Measurements from ENCODE around the gene BMP2K.
A peak's percentile ranks its signal among the peaks of the same experiment; 100 is the strongest.

Gene BMP2K

DNA sequence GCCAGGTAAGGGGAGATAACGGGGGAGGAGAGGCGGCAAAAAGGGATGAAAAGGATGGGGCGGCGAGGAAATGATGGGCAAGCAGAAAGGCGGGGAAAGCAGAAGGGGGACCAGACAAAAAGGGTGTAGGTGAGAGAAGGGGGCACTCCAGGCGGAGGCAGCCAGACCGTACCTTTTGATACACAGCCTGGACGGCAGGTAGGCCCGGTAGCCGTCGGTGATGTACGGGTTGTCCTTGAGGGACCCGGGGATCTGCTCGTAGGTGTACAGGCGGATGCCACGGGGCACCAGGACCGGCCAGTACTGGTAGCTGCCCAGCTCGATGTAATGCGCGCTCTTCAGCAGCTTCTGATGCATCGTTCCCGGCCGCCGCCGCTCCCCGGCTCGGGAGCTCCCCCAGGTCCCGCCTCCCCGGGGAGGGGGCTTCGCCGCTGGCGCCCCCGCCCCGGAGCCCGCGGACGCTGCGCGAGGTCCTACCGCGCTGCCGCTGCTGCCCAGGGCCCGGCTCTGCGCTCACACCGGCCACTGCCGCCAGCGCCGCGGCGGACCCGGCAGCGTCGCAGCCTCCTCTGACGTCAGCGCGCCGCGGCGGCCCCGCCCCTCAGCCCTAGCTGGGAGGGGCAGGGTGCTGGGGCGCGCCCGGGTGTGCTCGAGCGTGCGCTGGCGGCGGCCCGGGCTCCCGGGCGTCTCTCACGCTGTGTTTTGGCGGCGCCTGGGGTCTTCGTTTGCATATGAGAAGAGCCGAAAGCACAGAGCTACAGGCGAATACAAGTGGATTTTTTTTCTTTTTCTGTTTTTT, 162.9 kb downstream of the BMP2K start, which contains the start of gene PAQR3:
TSS of gene PAQR3 (minus strand) at position 571 of the 799 bp plus-strand sequence. CDS start at position 357, 214 bp downstream.
- Histone ChIP-seq H2AFZ (peak within 1 kb of the TSS; percentile 76), H3K9me3 (ENCODE audit: control insufficient read depth, low read length) (no peaks in the 10 kb centered on the region), H3K79me2 (no peaks in the 10 kb centered on the region), H3K36me3 (ENCODE audit: control insufficient read depth, insufficient read depth, low read length) (no peaks in the 10 kb centered on the region), H3K4me3 (ENCODE audit: low read depth, low read length) (peak within 1 kb of the TSS; percentile 66), H3K9ac (no peak within 1 kb of the TSS), H3K27me3 (ENCODE audit: control insufficient read depth, insufficient read depth, low read length) (no peaks in the 10 kb centered on the region), H3K4me1 (no peaks in the 10 kb centered on the region), H3K27ac (peak within 1 kb of the TSS; percentile 11), H3K4me2 (ENCODE audit: low read length) (peak within 1 kb of the TSS; percentile 85)
- TF ChIP-seq, protein P1, sequence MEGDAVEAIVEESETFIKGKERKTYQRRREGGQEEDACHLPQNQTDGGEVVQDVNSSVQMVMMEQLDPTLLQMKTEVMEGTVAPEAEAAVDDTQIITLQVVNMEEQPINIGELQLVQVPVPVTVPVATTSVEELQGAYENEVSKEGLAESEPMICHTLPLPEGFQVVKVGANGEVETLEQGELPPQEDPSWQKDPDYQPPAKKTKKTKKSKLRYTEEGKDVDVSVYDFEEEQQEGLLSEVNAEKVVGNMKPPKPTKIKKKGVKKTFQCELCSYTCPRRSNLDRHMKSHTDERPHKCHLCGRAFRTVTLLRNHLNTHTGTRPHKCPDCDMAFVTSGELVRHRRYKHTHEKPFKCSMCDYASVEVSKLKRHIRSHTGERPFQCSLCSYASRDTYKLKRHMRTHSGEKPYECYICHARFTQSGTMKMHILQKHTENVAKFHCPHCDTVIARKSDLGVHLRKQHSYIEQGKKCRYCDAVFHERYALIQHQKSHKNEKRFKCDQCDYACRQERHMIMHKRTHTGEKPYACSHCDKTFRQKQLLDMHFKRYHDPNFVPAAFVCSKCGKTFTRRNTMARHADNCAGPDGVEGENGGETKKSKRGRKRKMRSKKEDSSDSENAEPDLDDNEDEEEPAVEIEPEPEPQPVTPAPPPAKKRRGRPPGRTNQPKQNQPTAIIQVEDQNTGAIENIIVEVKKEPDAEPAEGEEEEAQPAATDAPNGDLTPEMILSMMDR (IDR thresholded peaks at IDR 0.05), result no peak

DNA sequence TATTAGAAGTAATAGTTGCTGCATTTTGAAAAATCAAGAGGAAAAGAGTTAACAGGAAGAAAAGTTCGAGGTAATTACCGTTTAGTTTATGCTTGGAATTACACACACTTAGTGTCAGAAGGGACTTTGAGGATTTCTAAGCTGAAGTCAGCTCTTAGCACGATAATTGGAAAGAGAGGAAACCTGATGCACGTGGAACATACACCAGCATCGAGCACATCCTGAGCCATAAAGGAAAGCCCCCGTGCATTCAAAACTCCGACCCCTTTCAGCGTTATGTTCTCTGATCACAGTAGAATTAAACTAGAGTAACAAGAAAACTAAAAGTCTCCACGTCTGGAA, 163.5 kb downstream of the BMP2K start:
- Histone ChIP-seq H3K4me1 (no peaks in the 10 kb centered on the region), H3K36me3 (ENCODE audit: control insufficient read depth, insufficient read depth, low read length) (no peaks in the 10 kb centered on the region), H3K4me2 (ENCODE audit: low read length) (peak overlapping the region; percentile 85), H3K9me3 (ENCODE audit: control insufficient read depth, low read length) (no peaks in the 10 kb centered on the region), H3K9ac (no peak overlapping the region), H3K27me3 (ENCODE audit: control insufficient read depth, insufficient read depth, low read length) (no peaks in the 10 kb centered on the region), H3K27ac (no peak overlapping the region), H3K79me2 (no peaks in the 10 kb centered on the region), H3K4me3 (ENCODE audit: low read depth, low read length) (peak overlapping the region; percentile 66), H2AFZ (peak overlapping the region; percentile 76)
- TF ChIP-seq, protein P1 (IDR thresholded peaks at IDR 0.05), result no peak

DNA sequence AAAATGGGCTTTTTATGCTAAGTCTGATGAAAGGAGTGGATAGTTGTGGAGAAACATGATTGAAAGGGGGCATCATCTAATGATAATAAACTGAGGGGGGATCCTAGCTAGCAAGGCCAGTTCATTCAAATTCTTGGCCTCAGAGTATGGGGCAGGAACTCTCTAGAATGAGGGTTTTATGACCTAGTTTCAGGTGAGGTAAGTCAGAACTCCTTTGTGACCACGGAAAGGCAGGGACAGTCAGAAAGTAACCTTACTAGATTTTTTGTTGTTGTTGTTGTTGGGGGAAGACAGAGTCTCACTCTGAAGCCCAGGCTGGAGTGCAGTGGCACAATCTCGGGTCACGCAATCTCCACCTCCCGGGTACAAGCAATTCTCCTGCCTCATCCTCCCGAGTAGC, 164.6 kb downstream of the BMP2K start:
- TF ChIP-seq, protein P1 (IDR thresholded peaks at IDR 0.05), result no peak
- Histone ChIP-seq H3K27me3 (ENCODE audit: control insufficient read depth, insufficient read depth, low read length) (no peaks in the 10 kb centered on the region), H3K4me1 (no peaks in the 10 kb centered on the region), H3K79me2 (no peaks in the 10 kb centered on the region), H3K4me2 (ENCODE audit: low read length) (no peak overlapping the region), H3K9me3 (ENCODE audit: control insufficient read depth, low read length) (no peaks in the 10 kb centered on the region), H3K27ac (no peak overlapping the region), H3K36me3 (ENCODE audit: control insufficient read depth, insufficient read depth, low read length) (no peaks in the 10 kb centered on the region), H3K9ac (no peak overlapping the region), H2AFZ (no peak overlapping the region), H3K4me3 (ENCODE audit: low read depth, low read length) (no peak overlapping the region)

DNA sequence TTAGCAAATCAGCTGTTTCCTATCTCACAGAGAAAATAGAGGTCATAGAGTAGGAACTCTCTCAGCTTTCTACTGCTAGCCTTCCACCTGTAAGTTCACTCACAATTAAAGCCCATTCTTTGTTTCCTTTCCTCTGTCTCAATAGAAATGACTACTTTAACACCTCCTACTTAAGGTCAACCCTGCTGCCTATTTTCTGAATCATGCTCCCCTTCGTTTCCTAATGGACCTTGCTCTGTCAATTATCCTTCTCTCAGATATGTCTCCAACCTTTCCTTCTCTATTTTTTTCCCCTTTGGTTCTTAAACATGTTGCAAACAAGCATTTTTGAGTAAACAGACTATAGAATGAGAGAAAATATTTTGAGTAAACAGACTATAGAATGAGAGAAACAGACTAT, 168.2 kb downstream of the BMP2K start:
- Histone ChIP-seq H3K4me3 (ENCODE audit: low read depth, low read length) (no peak overlapping the region), H3K4me2 (ENCODE audit: low read length) (no peak overlapping the region), H3K9ac (no peak overlapping the region), H3K9me3 (ENCODE audit: control insufficient read depth, low read length) (no peaks in the 10 kb centered on the region), H3K27ac (no peak overlapping the region), H2AFZ (no peak overlapping the region), H3K79me2 (no peaks in the 10 kb centered on the region), H3K36me3 (ENCODE audit: control insufficient read depth, insufficient read depth, low read length) (no peaks in the 10 kb centered on the region), H3K27me3 (ENCODE audit: control insufficient read depth, insufficient read depth, low read length) (no peaks in the 10 kb centered on the region), H3K4me1 (no peaks in the 10 kb centered on the region)
- TF ChIP-seq, protein P1 (IDR thresholded peaks at IDR 0.05), result no peak

Measured in parathyroid adenoma (tissue), 2 donors.